PC-9 (cell line): ENCODE data around the gene PRM2. TPM values are rescaled to one million over a fixed set of nuclear protein-coding genes. Genes with fewer than 3 reads are reported as not detected.

Experiments used
- BruUV-seq: library from RNA; stranded (reverse); fragments of 400-500 nt; replicated peaks from 2 replicates; lab custom pipeline; 2021; lab: Mats Ljungman, UMichigan
- CTCF ChIA-PET: fragments of 300-600 bp; sonication (Branson Sonifier 250); formaldehyde crosslinking; loops from one replicate; lab custom pipeline; 2022; ENCODE audit warnings: antibody characterized with exemption; lab: Charles Lee
- POLR2A ChIA-PET: fragments of 300-600 bp; sonication (Branson Sonifier 250); formaldehyde crosslinking; loops from one replicate; lab custom pipeline; 2022; ENCODE audit warnings: antibody characterized with exemption; ENCODE audit not compliant: unreplicated experiment; lab: Charles Lee
- DNase-seq, 2 experiments: peaks; one replicate each; pipeline versions ENCODE4 v3.0.0 to v3.0.0-alpha.2; 2015 to 2022; ENCODE audit warnings: mixed read lengths in 1 of 2
- H2AFZ ChIP-seq: fragments of 200-600 bp; sonication (generic); 2 replicates; pipeline ENCODE4 v1.8.1; 2017; ENCODE audit warnings: antibody characterized with exemption
- H3F3A ChIP-seq: fragments of 200-600 bp; sonication (generic); 2 replicates; pipeline ENCODE4 v1.8.1; 2017; ENCODE audit warnings: antibody characterized with exemption, mild to moderate bottlenecking, low read depth; ENCODE audit not compliant: insufficient read depth
- H3K27ac ChIP-seq: fragments of 200-600 bp; sonication (generic); 2 replicates; pipeline ENCODE4 v1.6.1; 2016; ENCODE audit warnings: mixed run types
- H3K27me3 ChIP-seq: fragments of 200-600 bp; sonication (generic); 2 replicates; pipeline ENCODE4 v1.6.1; 2016; ENCODE audit warnings: low read depth, mixed run types; ENCODE audit not compliant: insufficient read depth
- H3K36me3 ChIP-seq: fragments of 200-600 bp; sonication (generic); 2 replicates; pipeline ENCODE4 v1.6.1; 2016; ENCODE audit warnings: low read depth, mixed run types
- H3K4me1 ChIP-seq: fragments of 200-600 bp; sonication (generic); replicated peaks from 2 replicates; pipeline ENCODE4 v1.6.1; 2016; ENCODE audit warnings: mixed run types; ENCODE audit not compliant: insufficient read depth
- H3K4me2 ChIP-seq: fragments of 200-600 bp; sonication (generic); 2 replicates; pipeline ENCODE4 v1.6.1; 2017; ENCODE audit warnings: mixed run types
- H3K4me3 ChIP-seq: fragments of 200-600 bp; sonication (generic); 2 replicates; pipeline ENCODE4 v1.6.1; 2016; ENCODE audit warnings: mixed run types
- H3K79me2 ChIP-seq: fragments of 200-600 bp; sonication (generic); 2 replicates; pipeline ENCODE4 v1.6.1; 2017; ENCODE audit warnings: low read depth, mixed run types
- H3K9me2 ChIP-seq: fragments of 200-600 bp; sonication (generic); 2 replicates; pipeline ENCODE4 v1.8.1; 2017; ENCODE audit warnings: mild to moderate bottlenecking; ENCODE audit not compliant: insufficient read depth
- H3K9me3 ChIP-seq: fragments of 200-600 bp; sonication (generic); 2 replicates; pipeline ENCODE4 v1.8.1; 2016; ENCODE audit warnings: low read depth; ENCODE audit not compliant: insufficient read depth
- H4K20me1 ChIP-seq: fragments of 200-600 bp; sonication (generic); 2 replicates; pipeline ENCODE4 v1.8.1; 2017; ENCODE audit not compliant: insufficient read depth
- CTCF ChIP-seq: fragments of 200-600 bp; sonication (generic); conservative IDR thresholded peaks from 2 replicates; pipeline ENCODE4 v1.6.1; 2017; ENCODE audit warnings: mixed run types, antibody characterized with exemption, mild to moderate bottlenecking, moderate library complexity
- EZH2 ChIP-seq: fragments of 200-600 bp; sonication (generic); IDR thresholded peaks from 2 replicates; pipeline ENCODE4 v1.8.0; 2017; ENCODE audit warnings: antibody characterized with exemption, low read depth
- intact Hi-C: fragments of 100-400 bp; cut with micrococcal nuclease; formaldehyde crosslinking; loops from one replicate; pipeline ENCODE4 v1.10.0; 2022; ENCODE audit not compliant: unreplicated experiment
- total RNA-seq: library from RNA; stranded (reverse); gene quantifications from 2 replicates; pipeline ENCODE4 v1.2.3, GENCODE V29; 2021

PRM2 gene
- total RNA-seq, 1 experiment from 2014 or later = not detected

- Histone ChIP-seq H4K20me1 (no peaks in the 10 kb centered on the region), H3K4me1 (peaks cover 11% of the 10 kb centered on the region), H2AFZ (no peak overlapping the region), H3K9me2 (no peaks in the 10 kb centered on the region), H3K36me3 (no peaks in the 10 kb centered on the region), H3K79me2 (no peaks in the 10 kb centered on the region), H3K4me2 (no peak overlapping the region), H3F3A (peaks cover 15% of the 10 kb centered on the region; the same call in 1 of the 2 replicates), H3K27me3 (no peaks in the 10 kb centered on the region), H3K9me3 (no peaks in the 10 kb centered on the region), H3K27ac (no peak overlapping the region), H3K4me3 (no peak overlapping the region)
- no TSS peak for BruUV-seq
- no peak for DNase-seq
- no peak for TF ChIP-seq CTCF
- no peak for TF ChIP-seq EZH2
- ChIA-PET POLR2A (no interaction called here), CTCF (no interaction called here)
- intact Hi-C loops = no loop called here
Measured at GRCh38 chr16:11323551-11324336, 47.5 kb upstream of the PRM2 start.

- Histone ChIP-seq H4K20me1 (no peaks in the 10 kb centered on the region), H3K27ac (no peak overlapping the region), H3F3A (peaks cover 12% of the 10 kb centered on the region; the same call in 1 of the 2 replicates), H3K4me1 (peaks cover 9% of the 10 kb centered on the region; the same call in 1 of the 2 replicates), H3K36me3 (no peaks in the 10 kb centered on the region), H3K4me2 (no peak overlapping the region), H3K27me3 (no peaks in the 10 kb centered on the region), H3K9me2 (no peaks in the 10 kb centered on the region), H3K9me3 (no peaks in the 10 kb centered on the region), H3K4me3 (no peak overlapping the region), H2AFZ (no peak overlapping the region), H3K79me2 (no peaks in the 10 kb centered on the region)
- no peak for DNase-seq
- BruUV-seq = no TSS peak
- no peak for TF ChIP-seq CTCF
- no peak for TF ChIP-seq EZH2
- intact Hi-C loops = no loop called here
- ChIA-PET POLR2A (interaction anchor here (0.6 kb wide), 1 partner anchor 67 kb away, joined by 8 read pairs; the partner anchor contains the start of gene SOCS1), CTCF (no interaction called here)
Measured at GRCh38 chr16:11322823-11323222, 46.5 kb upstream of the PRM2 start.

- H3K27ac ChIP-seq = no peak overlapping the region
- H3K79me2 ChIP-seq = no peaks in the 10 kb centered on the region
- H2AFZ ChIP-seq = no peak overlapping the region
- peaks cover 11% of the 10 kb centered on the region; the same call in 1 of the 2 replicates for H3F3A ChIP-seq
- CTCF ChIA-PET = no interaction called here
- no peaks in the 10 kb centered on the region for H3K36me3 ChIP-seq
- no peak for DNase-seq
- no TSS peak for BruUV-seq
- H3K4me3 ChIP-seq = no peak overlapping the region
- POLR2A ChIA-PET = no interaction called here
- TF ChIP-seq CTCF (no peak), EZH2 (no peak)
- H3K27me3 ChIP-seq = no peaks in the 10 kb centered on the region
- peaks cover 9% of the 10 kb centered on the region; the same call in 1 of the 2 replicates for H3K4me1 ChIP-seq
- H4K20me1 ChIP-seq = no peaks in the 10 kb centered on the region
- no peak overlapping the region for H3K4me2 ChIP-seq
- intact Hi-C loops = no loop called here
- no peaks in the 10 kb centered on the region for H3K9me3 ChIP-seq
- H3K9me2 ChIP-seq = no peaks in the 10 kb centered on the region
Measured at GRCh38 chr16:11321662-11322061, 45.4 kb upstream of the PRM2 start.
